Measurements from ENCODE around the gene KIF2C.

DNA sequence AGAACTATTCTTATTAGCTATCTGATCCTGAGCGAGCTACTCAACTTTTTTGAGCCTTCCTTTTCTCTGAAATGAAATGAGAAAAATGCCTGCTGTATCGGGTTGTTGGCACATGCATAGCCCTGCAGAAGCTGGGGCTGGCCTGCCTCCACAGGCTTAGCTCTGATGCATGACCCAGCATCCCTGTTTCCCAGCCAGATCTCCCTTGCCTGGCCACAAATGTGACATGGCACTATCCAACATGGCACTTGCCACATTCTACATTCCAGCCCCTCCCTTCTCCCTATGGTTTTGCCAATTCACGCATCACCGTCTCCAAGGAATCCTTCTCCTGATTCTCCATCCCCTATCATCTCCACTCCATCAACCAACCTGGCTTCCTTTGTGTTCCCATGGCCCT, 22.5 kb upstream of the KIF2C start:
- TF ChIP-seq, protein P1, sequence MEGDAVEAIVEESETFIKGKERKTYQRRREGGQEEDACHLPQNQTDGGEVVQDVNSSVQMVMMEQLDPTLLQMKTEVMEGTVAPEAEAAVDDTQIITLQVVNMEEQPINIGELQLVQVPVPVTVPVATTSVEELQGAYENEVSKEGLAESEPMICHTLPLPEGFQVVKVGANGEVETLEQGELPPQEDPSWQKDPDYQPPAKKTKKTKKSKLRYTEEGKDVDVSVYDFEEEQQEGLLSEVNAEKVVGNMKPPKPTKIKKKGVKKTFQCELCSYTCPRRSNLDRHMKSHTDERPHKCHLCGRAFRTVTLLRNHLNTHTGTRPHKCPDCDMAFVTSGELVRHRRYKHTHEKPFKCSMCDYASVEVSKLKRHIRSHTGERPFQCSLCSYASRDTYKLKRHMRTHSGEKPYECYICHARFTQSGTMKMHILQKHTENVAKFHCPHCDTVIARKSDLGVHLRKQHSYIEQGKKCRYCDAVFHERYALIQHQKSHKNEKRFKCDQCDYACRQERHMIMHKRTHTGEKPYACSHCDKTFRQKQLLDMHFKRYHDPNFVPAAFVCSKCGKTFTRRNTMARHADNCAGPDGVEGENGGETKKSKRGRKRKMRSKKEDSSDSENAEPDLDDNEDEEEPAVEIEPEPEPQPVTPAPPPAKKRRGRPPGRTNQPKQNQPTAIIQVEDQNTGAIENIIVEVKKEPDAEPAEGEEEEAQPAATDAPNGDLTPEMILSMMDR (IDR thresholded peaks at IDR 0.05 in 2 of 3, conservative IDR thresholded peaks at IDR 0.05 in 1 of 3; ENCODE audit: borderline replicate concordance in 1 of 3, insufficient read depth in 1 of 3, low read depth in 2 of 3, low read length in 2 of 3), result no peak
- TF ChIP-seq, protein P2, sequence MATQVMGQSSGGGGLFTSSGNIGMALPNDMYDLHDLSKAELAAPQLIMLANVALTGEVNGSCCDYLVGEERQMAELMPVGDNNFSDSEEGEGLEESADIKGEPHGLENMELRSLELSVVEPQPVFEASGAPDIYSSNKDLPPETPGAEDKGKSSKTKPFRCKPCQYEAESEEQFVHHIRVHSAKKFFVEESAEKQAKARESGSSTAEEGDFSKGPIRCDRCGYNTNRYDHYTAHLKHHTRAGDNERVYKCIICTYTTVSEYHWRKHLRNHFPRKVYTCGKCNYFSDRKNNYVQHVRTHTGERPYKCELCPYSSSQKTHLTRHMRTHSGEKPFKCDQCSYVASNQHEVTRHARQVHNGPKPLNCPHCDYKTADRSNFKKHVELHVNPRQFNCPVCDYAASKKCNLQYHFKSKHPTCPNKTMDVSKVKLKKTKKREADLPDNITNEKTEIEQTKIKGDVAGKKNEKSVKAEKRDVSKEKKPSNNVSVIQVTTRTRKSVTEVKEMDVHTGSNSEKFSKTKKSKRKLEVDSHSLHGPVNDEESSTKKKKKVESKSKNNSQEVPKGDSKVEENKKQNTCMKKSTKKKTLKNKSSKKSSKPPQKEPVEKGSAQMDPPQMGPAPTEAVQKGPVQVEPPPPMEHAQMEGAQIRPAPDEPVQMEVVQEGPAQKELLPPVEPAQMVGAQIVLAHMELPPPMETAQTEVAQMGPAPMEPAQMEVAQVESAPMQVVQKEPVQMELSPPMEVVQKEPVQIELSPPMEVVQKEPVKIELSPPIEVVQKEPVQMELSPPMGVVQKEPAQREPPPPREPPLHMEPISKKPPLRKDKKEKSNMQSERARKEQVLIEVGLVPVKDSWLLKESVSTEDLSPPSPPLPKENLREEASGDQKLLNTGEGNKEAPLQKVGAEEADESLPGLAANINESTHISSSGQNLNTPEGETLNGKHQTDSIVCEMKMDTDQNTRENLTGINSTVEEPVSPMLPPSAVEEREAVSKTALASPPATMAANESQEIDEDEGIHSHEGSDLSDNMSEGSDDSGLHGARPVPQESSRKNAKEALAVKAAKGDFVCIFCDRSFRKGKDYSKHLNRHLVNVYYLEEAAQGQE (IDR thresholded peaks at IDR 0.05; ENCODE audit: low read depth), result no peak
- TF ChIP-seq EZH2 (IDR thresholded peaks at IDR 0.05) (no peak), POLR2AphosphoS5 (IDR thresholded peaks at IDR 0.05; ENCODE audit: low read depth, low read length) (no peak), RAD21 (IDR thresholded peaks at IDR 0.05; ENCODE audit: low read depth) (no peak), SRF (IDR thresholded peaks at IDR 0.05; ENCODE audit: low read depth) (no peak), ZFX (IDR thresholded peaks at IDR 0.05) (no peak)
- TF ChIP-seq, protein P3, sequence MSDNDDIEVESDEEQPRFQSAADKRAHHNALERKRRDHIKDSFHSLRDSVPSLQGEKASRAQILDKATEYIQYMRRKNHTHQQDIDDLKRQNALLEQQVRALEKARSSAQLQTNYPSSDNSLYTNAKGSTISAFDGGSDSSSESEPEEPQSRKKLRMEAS (IDR thresholded peaks at IDR 0.05), result no peak
- TF ChIP-seq, protein P4, sequence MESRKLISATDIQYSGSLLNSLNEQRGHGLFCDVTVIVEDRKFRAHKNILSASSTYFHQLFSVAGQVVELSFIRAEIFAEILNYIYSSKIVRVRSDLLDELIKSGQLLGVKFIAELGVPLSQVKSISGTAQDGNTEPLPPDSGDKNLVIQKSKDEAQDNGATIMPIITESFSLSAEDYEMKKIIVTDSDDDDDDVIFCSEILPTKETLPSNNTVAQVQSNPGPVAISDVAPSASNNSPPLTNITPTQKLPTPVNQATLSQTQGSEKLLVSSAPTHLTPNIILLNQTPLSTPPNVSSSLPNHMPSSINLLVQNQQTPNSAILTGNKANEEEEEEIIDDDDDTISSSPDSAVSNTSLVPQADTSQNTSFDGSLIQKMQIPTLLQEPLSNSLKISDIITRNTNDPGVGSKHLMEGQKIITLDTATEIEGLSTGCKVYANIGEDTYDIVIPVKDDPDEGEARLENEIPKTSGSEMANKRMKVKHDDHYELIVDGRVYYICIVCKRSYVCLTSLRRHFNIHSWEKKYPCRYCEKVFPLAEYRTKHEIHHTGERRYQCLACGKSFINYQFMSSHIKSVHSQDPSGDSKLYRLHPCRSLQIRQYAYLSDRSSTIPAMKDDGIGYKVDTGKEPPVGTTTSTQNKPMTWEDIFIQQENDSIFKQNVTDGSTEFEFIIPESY (IDR thresholded peaks at IDR 0.05; ENCODE audit: extremely low read depth, insufficient replicate concordance, low read length), result no peak
